GM12878 (cell line): ENCODE measurements around the gene MYMK. TPM values are rescaled to one million over a fixed set of nuclear protein-coding genes. Genes with fewer than 3 reads are reported as not detected.

Experiments
- ATAC-seq: fragments of 200-7000 bp; cut with Tn5 transposase; 3 replicates; pipeline ENCODE4 v1.9.1; 2020; ENCODE audit warnings: mild to moderate bottlenecking, moderate library complexity
- BruUV-seq: library from RNA; stranded (reverse); fragments of 400-500 nt; replicated peaks from 2 replicates; lab custom pipeline; 2021; lab: Mats Ljungman, UMichigan
- CTCF ChIA-PET: fragments of 300-600 bp; sonication (Branson Sonifier 250); formaldehyde crosslinking; extraction: SDS; loops from one replicate; lab custom pipeline; 2021; ENCODE audit warnings: inconsistent platforms; lab: Yijun Ruan, JAX
- POLR2A ChIA-PET: fragments of 350-600 bp; formaldehyde crosslinking; extraction: SDS; loops from one replicate; lab custom pipeline; 2021; ENCODE audit warnings: inconsistent platforms; lab: Charles Lee
- RAD21 ChIA-PET: fragments of 300-600 bp; sonication (Branson Sonifier 250); formaldehyde crosslinking; loops from one replicate; lab custom pipeline; 2023; ENCODE audit warnings: antibody characterized with exemption; ENCODE audit not compliant: unreplicated experiment; lab: Charles Lee
- SMC1A ChIA-PET: fragments of 300-600 bp; sonication (Branson Sonifier 250); formaldehyde crosslinking; loops from one replicate; lab custom pipeline; 2023; ENCODE audit not compliant: unreplicated experiment, uncharacterized antibody; lab: Charles Lee
- DNase-seq: peaks from one replicate; pipeline ENCODE4 v3.0.0-alpha.2; 2011; ENCODE audit warnings: low read depth, low spot score
- FAIRE-seq: peaks from 3 replicates; lab custom pipeline; 2011; peaks lifted over from hg19 to GRCh38; lab: Jason Lieb, UNC
- H2AFZ ChIP-seq: 2 replicates; pipeline ENCODE4 v1.6.0; 2011; ENCODE audit warnings: low read depth, low read length, control low read depth; ENCODE audit not compliant: control insufficient read depth
- H3K27ac ChIP-seq: 2 replicates; pipeline ENCODE4 v1.5.1; 2011; ENCODE audit warnings: control low read depth; ENCODE audit not compliant: control insufficient read depth, insufficient read depth
- H3K27me3 ChIP-seq, 2 experiments: replicated peaks in 1 of 2; 2 replicates each; pipeline versions ENCODE4 v1.6.0 to v1.6.1; 2011; ENCODE audit warnings: low read length in 1 of 2; ENCODE audit not compliant: control insufficient read depth in 2 of 2, insufficient read depth in 2 of 2
- H3K36me3 ChIP-seq, 2 experiments: 2 replicates each; pipeline ENCODE4 v1.5.1; 2011; ENCODE audit warnings: low read length in 1 of 2; ENCODE audit not compliant: control insufficient read depth in 2 of 2, insufficient read depth in 2 of 2
- H3K4me1 ChIP-seq: 2 replicates; pipeline ENCODE4 v1.6.1; 2011; ENCODE audit warnings: mild to moderate bottlenecking, low read length, moderate library complexity, mixed read lengths; ENCODE audit not compliant: control insufficient read depth, insufficient read depth
- H3K4me2 ChIP-seq: 2 replicates; pipeline ENCODE4 v1.6.0; 2011; ENCODE audit warnings: control low read depth; ENCODE audit not compliant: control insufficient read depth, insufficient read depth
- H3K4me3 ChIP-seq: fragments of 200-600 bp; sonication (generic); 2 replicates; pipeline ENCODE4 v1.5.1; 2016
- H3K79me2 ChIP-seq: 2 replicates; pipeline ENCODE4 v1.6.0; 2011; ENCODE audit warnings: low read length; ENCODE audit not compliant: control insufficient read depth, insufficient read depth
- H3K9ac ChIP-seq: 2 replicates; pipeline ENCODE4 v1.8.0; 2011; ENCODE audit warnings: low read length, control low read depth, mixed read lengths; ENCODE audit not compliant: control insufficient read depth, insufficient read depth
- H3K9me3 ChIP-seq: replicated peaks from 3 replicates; pipeline ENCODE4 v1.5.1; 2011; ENCODE audit warnings: mild to moderate bottlenecking, low read length; ENCODE audit not compliant: control insufficient read depth, insufficient read depth
- H4K20me1 ChIP-seq: 2 replicates; pipeline ENCODE4 v1.6.0; 2011; ENCODE audit not compliant: control insufficient read depth, insufficient read depth
- ESRRA ChIP-seq: IDR thresholded peaks from 2 replicates; pipeline ENCODE4 v1.6.1; 2012; ENCODE audit warnings: mild to moderate bottlenecking, low read length, improper control_type of control experiment
- GABPA ChIP-seq: IDR thresholded peaks from 2 replicates; pipeline ENCODE4 v1.6.1; 2014; ENCODE audit warnings: antibody characterized with exemption, low read depth, mild to moderate bottlenecking, inconsistent platforms
- HDAC2 ChIP-seq: fragments of 200-600 bp; sonication (generic); IDR thresholded peaks from 2 replicates; pipeline ENCODE4 v1.6.1; 2017
- IKZF1 ChIP-seq: fragments of 450-650 bp; conservative IDR thresholded peaks from 2 replicates; pipeline ENCODE4 v1.6.1; 2017; ENCODE audit warnings: antibody characterized with exemption, mild to moderate bottlenecking
- JUND ChIP-seq: IDR thresholded peaks from 2 replicates; pipeline ENCODE4 v1.6.1; 2012; ENCODE audit warnings: low read depth, mild to moderate bottlenecking, low read length, improper control_type of control experiment, moderate library complexity
- MTA3 ChIP-seq: IDR thresholded peaks from 2 replicates; pipeline ENCODE4 v1.6.1; 2012; ENCODE audit warnings: low read length, inconsistent platforms, borderline replicate concordance
- MYC ChIP-seq: IDR thresholded peaks from 2 replicates; pipeline ENCODE4 v1.6.1; 2011; ENCODE audit warnings: mild to moderate bottlenecking, low read length, moderate library complexity, inconsistent platforms; ENCODE audit not compliant: insufficient read depth, insufficient replicate concordance, insufficient read length, severe bottlenecking
- RFX5 ChIP-seq: IDR thresholded peaks from 2 replicates; pipeline ENCODE4 v1.6.1; 2011; ENCODE audit warnings: low read depth, low read length, improper control_type of control experiment
- TCF3 ChIP-seq: IDR thresholded peaks from 2 replicates; pipeline ENCODE4 v1.6.1; 2012; ENCODE audit warnings: low read depth, mild to moderate bottlenecking, low read length, borderline replicate concordance; ENCODE audit not compliant: insufficient read depth
- WRNIP1 ChIP-seq: IDR thresholded peaks from 2 replicates; pipeline ENCODE4 v1.6.1; 2011; ENCODE audit warnings: low read depth, low read length, improper control_type of control experiment, borderline replicate concordance
- ZNF217 ChIP-seq: fragments of 450-650 bp; IDR thresholded peaks from 2 replicates; pipeline ENCODE4 v1.6.1; 2017; ENCODE audit warnings: antibody characterized with exemption, mild to moderate bottlenecking
- WGBS: methylation state at CpG from one replicate; pipeline ENCODE4 v1.1.6; 2016; ENCODE audit warnings: low lambda C conversion rate; ENCODE audit not compliant: insufficient replicate concordance, insufficient coverage; ENCODE audit errors: missing lambda C conversion rate; 5-methylcytosine and 5-hydroxymethylcytosine counted together
- in situ Hi-C: fragments of 300-500 bp; cut with MboI; formaldehyde crosslinking; loops from 9 replicates; pipeline ENCODE4 v1.14.3; 2018; ENCODE audit warnings: mixed read lengths
- intact Hi-C: fragments of 100-400 bp; cut with micrococcal nuclease; formaldehyde crosslinking; loops from one replicate; pipeline ENCODE4 v1.14.2; 2022; ENCODE audit not compliant: unreplicated experiment
- polyA plus RNA-seq, 11 experiments: library from polyadenylated mRNA; depleted of rRNA in 4 of 11; unstranded in 6 of 11; stranded (reverse) in 5 of 11; fragments of >200 nt; fragmentation: Nextera tagmentation in 4 of 11; fragmentation: Illumina TruSeq in 1 of 11; extraction: Ambion mirVana in 4 of 11; extraction: Trizol in 1 of 11; gene quantifications; 1 replicate in 1 of 11; 2 replicates in 10 of 11; pipeline versions ENCODE4 v1.2.1 to v1.2.3, GENCODE V29; 2011 to 2016; ENCODE audit warnings: inconsistent platforms in 2 of 11, missing spikeins in 2 of 11, low read depth in 1 of 11
- total RNA-seq, 4 experiments: library from RNA; depleted of rRNA in 3 of 4; stranded (reverse); fragments of >200 nt in 3 of 4; fragmentation: Illumina TruSeq in 1 of 4; extraction: Trizol in 1 of 4; gene quantifications; 2 replicates each; pipeline versions ENCODE4 v1.2.1 to v1.2.3, GENCODE V29; 2013 to 2021
- TF ChIP-seq, protein P1 (sequence below): IDR thresholded peaks from 2 replicates; pipeline ENCODE4 v1.6.1; 2012; ENCODE audit warnings: low read depth, low read length, improper control_type of control experiment
- TF ChIP-seq, protein P2 (sequence below): fragments of 450-650 bp; IDR thresholded peaks from 2 replicates; pipeline ENCODE4 v1.6.1; 2016; ENCODE audit warnings: mild to moderate bottlenecking, moderate library complexity, borderline replicate concordance

The MYMK gene
- total and polyA plus RNA-seq, 10 of the 15 experiments (the other 5 are each of a cell fraction or from before 2014, with no cell fraction given), result not detected

DNA sequence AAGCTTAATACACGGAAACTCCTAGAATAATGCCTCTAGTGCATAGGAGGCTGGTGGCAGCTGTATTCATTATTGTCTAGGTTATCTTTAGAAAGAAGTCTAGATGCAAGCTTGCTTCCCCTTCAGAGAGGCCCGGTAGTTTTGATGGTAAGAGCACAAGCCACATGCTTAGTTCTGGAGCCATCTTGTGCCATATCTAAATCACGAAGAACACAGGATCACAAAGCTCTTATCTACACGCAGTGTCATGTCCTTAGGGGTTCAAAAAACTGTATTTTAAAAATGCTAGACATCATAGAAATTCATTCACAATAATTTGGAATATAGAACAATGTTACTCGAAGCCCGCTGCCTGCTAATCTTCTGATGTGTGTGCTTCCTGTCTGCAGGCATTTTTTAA, 58.8 kb downstream of the MYMK start:
- intact Hi-C loops (no loop called here), in situ Hi-C loops (no loop called here)
- 50% methylated on average over 6 of the region's 6 CpGs for WGBS
- Histone ChIP-seq H4K20me1 (no peaks in the 10 kb centered on the region), H3K4me3 (no peak overlapping the region), H2AFZ (no peak overlapping the region), H3K4me2 (no peak overlapping the region), H3K79me2 (no peaks in the 10 kb centered on the region), H3K9ac (no peak overlapping the region), H3K27ac (no peak overlapping the region), H3K4me1 (peaks cover 3% of the 10 kb centered on the region), H3K9me3 (no peaks in the 10 kb centered on the region), H3K36me3 (no peaks in the 10 kb centered on the region), H3K27me3 (no peaks in the 10 kb centered on the region; a peak in 1 of 4 replicates)
- ChIA-PET RAD21 (no interaction called here), SMC1A (no interaction called here), CTCF (no interaction called here), POLR2A (interaction anchor here (0.8 kb wide), 1 partner anchor 12 kb away, joined by 3 read pairs; the partner anchor contains the start of gene SLC2A6)
- no peak for ATAC-seq
- DNase-seq, result no peak
- no TSS peak for BruUV-seq
- no peak for TF ChIP-seq HDAC2
- TF ChIP-seq, protein P1, sequence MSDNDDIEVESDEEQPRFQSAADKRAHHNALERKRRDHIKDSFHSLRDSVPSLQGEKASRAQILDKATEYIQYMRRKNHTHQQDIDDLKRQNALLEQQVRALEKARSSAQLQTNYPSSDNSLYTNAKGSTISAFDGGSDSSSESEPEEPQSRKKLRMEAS, result no peak
- TF ChIP-seq ESRRA, result no peak
- no peak for FAIRE-seq

DNA sequence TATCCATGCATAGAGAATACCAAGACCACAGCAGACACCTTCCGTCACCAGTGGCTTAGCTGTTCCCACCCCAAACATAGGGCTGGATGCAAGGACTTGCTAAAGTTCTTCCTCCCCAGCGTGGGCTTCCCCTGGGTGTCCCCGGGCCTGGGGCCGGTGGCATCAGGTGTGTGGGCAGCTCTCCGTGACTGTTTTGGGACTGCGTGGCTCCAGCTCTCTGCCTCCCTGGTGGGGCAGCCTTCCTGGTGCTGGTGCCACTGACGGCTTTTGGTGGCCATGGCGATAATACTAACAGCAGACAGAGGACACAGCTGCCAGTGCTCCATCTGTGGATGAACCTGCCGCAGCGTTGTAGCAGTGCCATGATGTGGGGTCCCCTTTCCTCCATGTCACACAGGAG, 60.1 kb downstream of the MYMK start:
- Histone ChIP-seq H3K4me2 (no peak overlapping the region), H3K79me2 (no peaks in the 10 kb centered on the region), H3K4me3 (no peak overlapping the region), H3K27me3 (no peaks in the 10 kb centered on the region; a peak in 1 of 4 replicates), H3K27ac (no peak overlapping the region), H2AFZ (no peak overlapping the region), H3K9ac (no peak overlapping the region), H3K9me3 (no peaks in the 10 kb centered on the region), H3K4me1 (peaks cover 9% of the 10 kb centered on the region), H3K36me3 (no peaks in the 10 kb centered on the region), H4K20me1 (no peaks in the 10 kb centered on the region)
- POLR2A ChIA-PET, result no interaction called here
- DNase-seq (no peak), ATAC-seq (no peak), FAIRE-seq (no peak)
- TF ChIP-seq IKZF1, result no peak
- TF ChIP-seq WRNIP1, result no peak
- no peak for TF ChIP-seq MYC
- no peak for TF ChIP-seq MTA3
- no peak for TF ChIP-seq RFX5
- TF ChIP-seq JUND, result no peak
- TF ChIP-seq TCF3, result no peak
- TF ChIP-seq, protein P2, sequence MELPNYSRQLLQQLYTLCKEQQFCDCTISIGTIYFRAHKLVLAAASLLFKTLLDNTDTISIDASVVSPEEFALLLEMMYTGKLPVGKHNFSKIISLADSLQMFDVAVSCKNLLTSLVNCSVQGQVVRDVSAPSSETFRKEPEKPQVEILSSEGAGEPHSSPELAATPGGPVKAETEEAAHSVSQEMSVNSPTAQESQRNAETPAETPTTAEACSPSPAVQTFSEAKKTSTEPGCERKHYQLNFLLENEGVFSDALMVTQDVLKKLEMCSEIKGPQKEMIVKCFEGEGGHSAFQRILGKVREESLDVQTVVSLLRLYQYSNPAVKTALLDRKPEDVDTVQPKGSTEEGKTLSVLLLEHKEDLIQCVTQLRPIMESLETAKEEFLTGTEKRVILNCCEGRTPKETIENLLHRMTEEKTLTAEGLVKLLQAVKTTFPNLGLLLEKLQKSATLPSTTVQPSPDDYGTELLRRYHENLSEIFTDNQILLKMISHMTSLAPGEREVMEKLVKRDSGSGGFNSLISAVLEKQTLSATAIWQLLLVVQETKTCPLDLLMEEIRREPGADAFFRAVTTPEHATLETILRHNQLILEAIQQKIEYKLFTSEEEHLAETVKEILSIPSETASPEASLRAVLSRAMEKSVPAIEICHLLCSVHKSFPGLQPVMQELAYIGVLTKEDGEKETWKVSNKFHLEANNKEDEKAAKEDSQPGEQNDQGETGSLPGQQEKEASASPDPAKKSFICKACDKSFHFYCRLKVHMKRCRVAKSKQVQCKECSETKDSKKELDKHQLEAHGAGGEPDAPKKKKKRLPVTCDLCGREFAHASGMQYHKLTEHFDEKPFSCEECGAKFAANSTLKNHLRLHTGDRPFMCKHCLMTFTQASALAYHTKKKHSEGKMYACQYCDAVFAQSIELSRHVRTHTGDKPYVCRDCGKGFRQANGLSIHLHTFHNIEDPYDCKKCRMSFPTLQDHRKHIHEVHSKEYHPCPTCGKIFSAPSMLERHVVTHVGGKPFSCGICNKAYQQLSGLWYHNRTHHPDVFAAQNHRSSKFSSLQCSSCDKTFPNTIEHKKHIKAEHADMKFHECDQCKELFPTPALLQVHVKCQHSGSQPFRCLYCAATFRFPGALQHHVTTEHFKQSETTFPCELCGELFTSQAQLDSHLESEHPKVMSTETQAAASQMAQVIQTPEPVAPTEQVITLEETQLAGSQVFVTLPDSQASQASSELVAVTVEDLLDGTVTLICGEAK, result no peak
- TF ChIP-seq GABPA, result no peak
- TF ChIP-seq ZNF217, result no peak
- RAD21 ChIA-PET, result no interaction called here
- CTCF ChIA-PET, result no interaction called here
- intact Hi-C loops, result no loop called here
- 20% methylated on average over 10 of the region's 10 CpGs for WGBS
- BruUV-seq, result no TSS peak
- SMC1A ChIA-PET, result no interaction called here
- in situ Hi-C loops, result no loop called here
